Fibroblast of mammary gland (primary cell): ENCODE results near the gene SSC5D.

Experiments used
- DNase-seq: peaks from one replicate; pipeline ENCODE4 v3.0.0-alpha.2; 2010; ENCODE audit warnings: low read depth
- H3K4me3 ChIP-seq: 2 replicates; pipeline ENCODE4 v1.5.1; 2011; ENCODE audit warnings: low read depth, mild to moderate bottlenecking, low read length, moderate library complexity; ENCODE audit not compliant: control insufficient read depth
- CTCF ChIP-seq: conservative IDR thresholded peaks from 2 replicates; pipeline ENCODE4 v1.5.1; 2011; ENCODE audit warnings: low read depth, low read length, inconsistent platforms; ENCODE audit not compliant: control insufficient read depth, insufficient read depth

The SSC5D gene

DNA sequence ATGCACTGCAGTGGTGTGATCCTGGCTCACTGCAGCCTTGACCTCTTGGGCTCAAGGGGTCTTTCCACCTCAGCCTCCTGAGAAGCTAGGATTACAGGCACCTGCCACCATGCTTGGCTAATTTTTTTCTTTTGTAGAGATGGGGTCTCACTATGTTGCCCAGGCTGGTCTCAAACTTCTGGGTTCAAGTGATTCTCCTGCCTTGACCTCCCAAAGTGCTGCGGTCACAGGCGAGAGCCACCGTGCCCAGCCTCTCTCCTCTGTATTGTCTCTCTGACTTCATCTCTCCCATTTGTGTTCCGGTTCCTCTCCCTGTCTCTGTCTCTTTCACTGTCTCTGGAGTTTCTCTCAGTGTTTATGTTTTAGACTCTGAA is 22.0 kb upstream of the SSC5D start:
- no peak for DNase-seq
- H3K4me3 ChIP-seq: no peak overlapping the region
- TF ChIP-seq CTCF: no peak

DNA sequence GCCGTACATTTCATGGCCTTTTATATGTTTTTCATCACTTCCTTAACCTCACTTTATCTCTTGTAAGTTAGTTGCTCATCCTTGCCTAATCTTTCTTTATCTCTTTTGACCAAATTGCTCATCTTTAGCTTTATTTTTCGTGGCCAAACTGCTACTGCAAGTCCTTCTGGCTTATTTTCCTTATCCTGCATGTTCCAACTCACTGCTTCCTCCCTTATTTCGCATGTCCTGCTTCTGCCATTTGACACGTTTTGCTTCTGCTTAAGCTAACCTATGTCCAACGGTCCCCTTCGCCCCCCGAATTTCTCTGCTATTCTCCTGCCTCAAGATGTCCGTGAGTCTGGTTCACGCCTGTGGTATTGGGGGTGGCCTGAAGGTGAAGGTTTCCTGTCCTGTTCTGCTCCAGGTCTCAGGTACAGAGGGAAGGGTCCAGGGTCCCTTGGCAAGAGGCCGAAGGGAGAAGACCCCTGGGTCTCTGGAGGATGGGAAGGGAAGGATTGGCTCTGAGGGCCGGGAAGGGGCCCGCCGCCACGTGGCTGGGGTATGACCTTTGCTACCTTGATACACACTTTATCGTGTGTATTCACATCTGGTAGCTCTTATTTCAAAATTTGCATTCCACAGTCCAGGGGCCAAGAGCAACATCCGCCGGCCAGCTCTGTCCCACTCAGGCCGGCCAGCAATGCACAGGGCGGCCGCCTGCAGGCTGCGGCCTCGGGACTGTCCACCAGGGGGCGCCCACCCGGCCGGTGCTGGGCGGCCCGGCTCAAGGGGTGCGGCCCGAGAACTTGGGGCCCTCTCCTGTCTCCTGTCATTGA is 20.8 kb upstream of the SSC5D start:
- no peak overlapping the region for H3K4me3 ChIP-seq
- DNase-seq: peak; percentile 70
- TF ChIP-seq CTCF: peak; percentile 57

- DNase-seq: no peak
- no peak overlapping the region for H3K4me3 ChIP-seq
- no peak for TF ChIP-seq CTCF
These were observed 20.2 kb upstream of the SSC5D start for GRCh38 chr19:55468054-55468393.

DNA sequence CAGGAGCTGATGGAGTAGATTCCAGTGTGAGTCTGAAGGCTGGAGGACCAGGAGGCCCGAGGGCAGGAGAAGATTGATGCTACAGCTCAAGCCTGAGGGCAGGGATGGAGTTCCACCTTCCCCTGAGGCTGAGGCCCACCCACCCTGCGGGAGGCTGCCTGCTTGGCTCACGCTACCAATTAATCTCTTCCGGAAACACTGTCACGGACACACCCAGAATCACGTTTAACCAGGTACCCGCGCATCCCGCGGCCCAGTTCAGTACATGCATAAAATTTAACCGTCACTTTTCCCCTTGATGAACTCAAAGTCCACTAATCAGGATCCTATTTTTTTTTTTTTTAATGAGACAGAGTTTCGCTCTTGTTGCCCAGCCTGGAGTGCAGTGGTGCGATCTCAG is 17.0 kb upstream of the SSC5D start:
- no peak overlapping the region for H3K4me3 ChIP-seq
- no peak for TF ChIP-seq CTCF
- DNase-seq: no peak

- no peak for TF ChIP-seq CTCF
- no peak overlapping the region for H3K4me3 ChIP-seq
- peak; percentile 79 for DNase-seq
These were observed 15.8 kb upstream of the SSC5D start for GRCh38 chr19:55472463-55472862.

DNA sequence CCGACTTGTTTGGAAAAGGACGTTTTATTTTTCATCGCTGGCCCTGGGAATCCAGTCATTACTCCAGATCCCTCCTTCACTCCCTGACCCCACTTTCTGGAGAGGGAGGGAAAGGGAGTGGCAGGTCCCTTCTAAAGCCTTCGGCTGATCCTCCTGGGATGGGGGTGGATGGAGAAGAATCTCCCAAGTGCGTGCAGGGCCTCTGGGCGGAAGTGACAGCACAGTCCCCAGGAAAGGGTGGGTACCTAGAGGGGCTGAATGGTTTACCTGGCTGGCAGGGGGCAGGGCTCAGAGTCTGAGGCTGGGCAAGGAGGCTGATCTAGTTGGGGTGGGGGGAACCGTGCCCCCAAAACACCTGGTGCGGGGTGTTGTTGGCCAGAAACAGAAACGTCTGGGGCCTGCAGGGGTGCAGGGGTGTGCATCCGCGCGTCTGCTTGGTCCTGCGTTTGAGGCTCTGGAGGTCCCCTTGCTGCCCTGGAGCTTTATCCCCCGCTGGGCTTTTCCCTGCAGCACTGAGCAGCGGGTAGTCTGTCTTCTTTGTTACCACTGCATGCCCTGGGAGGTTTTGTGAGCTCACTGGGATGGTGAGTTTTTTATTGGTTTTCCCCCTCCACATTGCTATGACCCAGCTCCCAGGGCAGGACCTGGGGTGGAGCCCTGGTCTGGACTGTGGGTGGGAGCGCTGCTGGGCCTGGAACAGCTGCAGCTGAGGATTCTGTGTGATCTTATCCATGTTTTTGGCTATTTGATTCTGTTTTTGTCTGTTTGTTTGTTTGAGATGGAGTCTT is 14.8 kb upstream of the SSC5D start:
- no peak overlapping the region for H3K4me3 ChIP-seq
- TF ChIP-seq CTCF: no peak
- DNase-seq: peak; percentile 66
